ENCODE data around the gene ADORA3.
A peak's percentile ranks its signal among the peaks of the same experiment; 100 is the strongest.
"Not testable (repeated sequence)": the region's sequence is repeated elsewhere in the genome, so short reads cannot be mapped to it uniquely, and the experiment has no call there.

ADORA3 gene

GRCh38 chr1:111503585-111504060 is at the start of gene ADORA3, which contains the start of gene TMIGD3:
TSS of gene ADORA3 (minus strand) at chr1:111503633. CDS start at chr1:111503354, 279 bp downstream.
TSS of gene TMIGD3 (minus strand) at chr1:111503633. CDS start at chr1:111503354, 279 bp downstream.
- DNase-seq, result no peak

GRCh38 chr1:111553196-111553595 is 49.8 kb upstream of the ADORA3 start:
- no peak for DNase-seq

GRCh38 chr1:111552587-111552986 is 49.2 kb upstream of the ADORA3 start:
- DNase-seq, result no peak

- DNase-seq, result no peak
These were observed 48.4 kb upstream of the ADORA3 start for GRCh38 chr1:111551623-111552411.

GRCh38 chr1:111547786-111548185 is 44.4 kb upstream of the ADORA3 start:
- not testable (repeated sequence) for DNase-seq

GRCh38 chr1:111542187-111542586 is 38.8 kb upstream of the ADORA3 start:
- DNase-seq, result no peak

- DNase-seq, result no peak
These were observed 38.3 kb upstream of the ADORA3 start for GRCh38 chr1:111541721-111542120.

GRCh38 chr1:111540928-111541327 is 37.5 kb upstream of the ADORA3 start:
- no peak for DNase-seq

- no peak for DNase-seq
These were observed 35.1 kb upstream of the ADORA3 start for GRCh38 chr1:111538343-111539025.

- DNase-seq, result no peak
These were observed 32.1 kb upstream of the ADORA3 start for GRCh38 chr1:111535256-111536191.

- DNase-seq, result no peak
These were observed 16.6 kb upstream of the ADORA3 start for GRCh38 chr1:111520053-111520452.

GRCh38 chr1:111517469-111518225 is 14.2 kb upstream of the ADORA3 start:
- peak; percentile 36 for DNase-seq

GRCh38 chr1:111516005-111516535 is 12.6 kb upstream of the ADORA3 start:
- DNase-seq, result no peak

- peak; percentile 17 for DNase-seq
These were observed 12.0 kb upstream of the ADORA3 start for GRCh38 chr1:111515291-111516004.

- DNase-seq, result no peak
These were observed 10.1 kb upstream of the ADORA3 start for GRCh38 chr1:111513410-111514020.

- DNase-seq, result no peak
These were observed 9.5 kb upstream of the ADORA3 start for GRCh38 chr1:111512931-111513330.

GRCh38 chr1:111512132-111512889 is 8.9 kb upstream of the ADORA3 start:
- no peak for DNase-seq

- no peak for DNase-seq
These were observed 7.9 kb upstream of the ADORA3 start for GRCh38 chr1:111511370-111511769.

GRCh38 chr1:111509997-111510375 is 6.6 kb upstream of the ADORA3 start:
- DNase-seq, result no peak
